Non-pigmented ciliary epithelial cell (primary cell): Measurements from ENCODE around the gene PPP1R9B.

Experiments
- DNase-seq: peaks from one replicate; pipeline ENCODE4 v3.0.0-alpha.2; 2010; ENCODE audit warnings: low read depth

Gene PPP1R9B

DNA sequence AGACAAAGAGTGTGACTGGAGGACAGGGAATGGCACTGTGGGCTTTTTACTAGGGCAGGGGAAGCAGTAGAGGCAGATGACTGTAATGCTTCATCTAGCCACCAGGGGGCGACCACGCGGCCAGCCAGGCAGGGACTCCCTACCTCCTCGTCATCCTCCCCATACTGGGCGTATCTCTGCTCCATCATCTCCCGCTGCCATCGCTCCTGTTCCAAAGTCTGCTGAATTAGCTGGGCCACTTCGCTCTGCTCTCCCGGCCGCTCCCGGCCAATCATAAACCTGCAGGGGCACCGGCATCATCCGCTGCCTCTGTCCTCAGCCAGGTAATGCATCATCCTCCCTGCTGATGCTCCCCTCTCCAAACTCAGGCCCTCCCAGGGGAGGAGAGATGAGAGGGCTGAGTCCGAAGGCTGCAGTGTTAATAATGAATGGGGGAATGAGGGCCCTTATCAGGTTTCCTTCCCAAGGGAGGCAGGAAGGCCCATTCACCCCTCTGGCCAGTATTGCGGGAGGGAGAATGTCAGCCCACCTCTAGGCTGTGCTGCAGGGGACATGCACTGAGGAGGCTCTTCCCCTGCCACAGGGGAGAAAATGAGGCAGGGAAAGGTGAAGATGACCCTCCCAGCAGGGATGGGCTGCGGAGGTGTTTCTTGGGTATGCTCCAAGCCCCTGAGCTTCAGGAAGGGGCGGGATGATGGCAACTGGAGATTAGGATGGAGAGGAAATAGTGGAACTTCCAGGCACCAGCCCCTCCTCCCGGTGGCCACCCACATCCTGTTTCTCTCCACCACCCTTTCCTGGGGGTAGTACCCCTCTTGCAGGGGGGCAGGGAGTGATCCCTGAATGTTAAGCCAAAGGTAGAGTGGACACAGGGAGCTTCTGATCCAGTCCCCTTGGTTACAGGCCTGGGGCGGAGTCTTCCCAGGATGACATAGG lies 10.3 kb downstream of the PPP1R9B start:
- DNase-seq = peak; percentile 37

DNA sequence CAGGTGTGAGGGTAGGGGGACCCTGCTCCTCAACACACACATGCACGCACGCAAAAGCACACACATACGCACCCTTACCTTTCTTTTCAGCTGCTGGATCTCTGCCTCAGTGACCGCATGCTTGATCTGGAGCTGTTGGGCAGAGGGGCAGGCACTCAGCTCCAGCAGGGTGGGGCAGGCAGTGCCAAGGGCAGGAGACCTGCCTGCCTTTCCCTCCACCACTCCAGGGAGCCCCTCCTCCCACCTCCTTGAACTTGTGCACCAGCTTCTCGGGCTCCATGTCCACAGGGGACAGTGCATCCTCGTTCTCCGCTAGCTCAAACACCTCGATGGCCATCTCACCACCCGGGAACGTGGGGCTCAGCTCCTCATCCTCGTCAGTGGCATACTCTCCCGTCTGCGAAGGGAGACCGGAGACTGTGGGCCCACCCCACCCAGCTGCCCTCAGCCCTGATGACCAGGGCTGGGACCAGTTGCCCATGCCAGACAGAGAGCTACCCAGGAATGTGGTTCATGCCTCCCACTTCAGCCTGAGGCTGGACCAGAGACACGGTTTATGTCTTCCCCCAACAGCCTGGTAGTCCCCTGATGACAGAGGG lies 11.2 kb downstream of the PPP1R9B start:
- DNase-seq = no peak

DNA sequence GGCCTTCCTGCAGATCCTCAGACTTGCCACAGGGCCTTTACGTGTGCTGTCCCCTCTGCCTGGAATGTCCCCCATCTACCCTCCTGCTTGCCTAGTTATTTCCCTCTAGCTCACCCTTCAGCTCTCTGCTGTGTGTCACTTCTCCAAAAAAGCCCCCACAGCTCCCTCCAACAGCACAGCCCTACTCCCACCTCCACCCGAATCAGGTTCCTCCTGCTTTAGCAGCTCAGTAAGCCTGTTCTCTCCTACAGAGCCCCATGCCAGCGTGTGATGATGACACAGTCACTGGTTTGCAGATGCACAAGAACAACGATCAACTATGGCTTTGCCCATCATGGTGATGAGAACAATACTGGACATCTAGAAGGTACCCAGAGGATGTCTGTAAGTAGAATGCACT lies 13.4 kb downstream of the PPP1R9B start:
- no peak for DNase-seq

DNA sequence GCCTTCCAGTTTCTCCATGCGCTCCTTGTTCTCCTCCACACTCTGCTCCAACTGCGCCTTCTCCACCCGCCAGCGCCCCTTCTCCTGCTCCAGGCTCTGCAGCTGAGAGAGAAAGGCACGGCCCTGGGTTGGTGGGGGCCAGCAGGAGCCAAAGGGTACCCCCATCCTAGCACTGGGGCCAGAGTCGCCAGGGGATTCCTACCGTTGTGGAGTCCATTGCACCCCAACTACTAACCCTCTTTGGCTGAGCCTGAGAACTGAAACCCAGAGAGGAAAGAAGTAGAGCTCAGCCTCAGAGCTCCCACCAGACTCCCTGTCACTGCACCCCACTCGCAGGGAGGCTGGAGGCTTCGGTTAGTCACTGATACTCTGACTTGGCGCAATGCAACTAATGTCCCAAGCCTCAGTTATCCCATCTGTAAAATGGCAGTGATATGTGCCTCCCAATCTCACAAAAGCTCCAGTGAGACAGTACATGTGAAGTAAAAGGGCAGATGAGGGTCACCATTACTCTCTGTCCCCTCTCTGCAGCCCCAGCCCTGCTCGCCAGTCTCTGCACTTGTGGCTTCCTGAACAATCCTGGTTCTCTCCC lies 14.3 kb downstream of the PPP1R9B start:
- no peak for DNase-seq

DNA sequence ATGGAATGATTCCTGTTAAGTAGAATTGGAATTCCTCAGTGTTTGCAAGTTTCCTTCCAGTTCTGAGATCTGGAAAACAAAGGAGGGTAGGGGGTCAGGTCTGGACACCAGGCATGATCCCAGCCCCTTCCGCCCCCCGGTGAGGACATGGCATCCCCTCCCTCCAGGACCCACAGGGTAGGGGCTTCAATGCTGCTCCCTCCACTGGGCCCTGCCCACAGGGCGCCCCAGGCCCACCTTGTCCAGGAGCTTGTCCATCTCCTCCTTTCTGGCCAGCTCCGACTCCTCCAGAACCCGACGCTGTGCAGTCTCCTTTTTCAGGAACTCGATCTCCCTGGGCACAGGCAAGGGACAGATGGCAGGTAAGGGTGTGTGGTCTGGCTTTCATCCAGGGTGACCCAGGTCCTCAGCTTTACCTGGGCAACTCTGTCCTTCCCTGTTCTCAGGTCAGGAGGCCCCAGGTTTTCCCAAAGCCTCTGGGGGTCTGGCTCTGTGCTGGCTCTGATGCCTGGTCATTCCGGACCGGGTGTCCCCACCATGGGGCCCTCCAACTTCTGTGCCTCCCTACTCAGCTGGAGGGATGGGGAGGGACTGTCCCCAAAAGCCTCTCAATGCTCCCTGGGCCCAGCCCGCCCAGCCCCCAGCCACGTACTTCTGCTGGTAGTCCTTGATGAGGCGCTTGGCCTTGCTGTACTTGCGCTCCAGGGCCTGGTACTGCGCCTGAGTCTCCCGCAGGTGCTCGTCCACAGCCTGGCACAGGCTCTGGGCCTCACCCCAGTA lies 15.0 kb downstream of the PPP1R9B start:
- DNase-seq = no peak

DNA sequence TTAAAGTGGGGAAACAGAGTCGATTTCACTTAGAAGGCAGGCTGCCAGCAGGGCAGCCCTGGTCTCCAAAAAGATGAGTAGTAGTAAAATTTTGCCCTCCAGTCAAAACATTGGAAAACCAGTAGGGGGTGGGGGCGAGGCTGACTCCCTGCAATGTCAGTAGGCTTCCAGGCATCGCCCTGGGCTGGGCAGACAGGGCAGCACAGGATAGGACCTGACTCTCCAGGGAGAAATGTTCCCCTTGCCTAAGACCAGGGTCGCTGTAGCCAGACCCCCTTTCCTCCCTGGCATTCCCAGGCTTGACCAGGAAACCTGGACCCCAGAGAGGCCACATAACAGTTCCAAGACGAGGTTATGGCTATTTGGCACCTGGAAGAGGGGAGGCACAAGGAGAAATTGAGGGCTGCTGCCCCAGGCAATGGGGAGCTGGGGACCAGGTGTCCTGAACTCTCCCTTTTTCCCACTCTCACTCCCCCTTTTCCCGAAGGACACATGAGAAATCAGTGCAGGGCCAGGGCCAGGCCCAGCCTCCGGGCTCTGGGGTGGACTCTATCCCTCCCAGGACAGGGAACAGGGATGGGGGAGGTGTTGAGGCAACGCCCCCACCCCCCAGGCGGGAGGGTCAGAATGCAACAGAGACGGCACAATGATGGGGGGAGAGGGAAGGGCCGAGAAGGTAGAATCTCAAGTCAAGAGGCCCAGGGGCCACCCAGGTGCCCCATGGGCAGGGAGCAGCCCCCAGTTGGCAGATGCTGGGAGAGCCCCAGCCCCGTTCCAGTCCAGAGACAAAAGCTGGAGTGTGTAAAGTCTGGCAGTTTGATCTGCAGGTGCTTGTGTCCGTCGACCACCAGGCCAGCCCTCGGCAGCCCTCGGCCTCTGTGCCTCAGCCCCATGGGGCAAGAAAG lies 16.0 kb downstream of the PPP1R9B start:
- no peak for DNase-seq

DNA sequence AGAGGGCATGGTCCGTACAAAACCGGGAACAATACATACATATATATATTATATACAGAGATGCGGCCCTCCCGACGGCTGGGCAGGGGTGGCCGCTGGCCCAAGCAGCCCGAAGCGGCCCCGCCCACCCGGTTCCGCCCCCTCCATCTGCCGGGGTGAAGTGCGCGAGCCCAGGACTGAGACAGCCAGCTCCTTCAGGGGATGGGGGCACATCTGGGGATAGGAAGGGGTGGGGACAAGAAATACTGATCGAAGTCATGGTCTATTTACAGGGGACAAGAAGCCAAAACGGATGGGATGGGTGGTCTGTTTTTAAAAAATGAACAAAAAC lies 16.7 kb downstream of the PPP1R9B start:
- no peak for DNase-seq

DNA sequence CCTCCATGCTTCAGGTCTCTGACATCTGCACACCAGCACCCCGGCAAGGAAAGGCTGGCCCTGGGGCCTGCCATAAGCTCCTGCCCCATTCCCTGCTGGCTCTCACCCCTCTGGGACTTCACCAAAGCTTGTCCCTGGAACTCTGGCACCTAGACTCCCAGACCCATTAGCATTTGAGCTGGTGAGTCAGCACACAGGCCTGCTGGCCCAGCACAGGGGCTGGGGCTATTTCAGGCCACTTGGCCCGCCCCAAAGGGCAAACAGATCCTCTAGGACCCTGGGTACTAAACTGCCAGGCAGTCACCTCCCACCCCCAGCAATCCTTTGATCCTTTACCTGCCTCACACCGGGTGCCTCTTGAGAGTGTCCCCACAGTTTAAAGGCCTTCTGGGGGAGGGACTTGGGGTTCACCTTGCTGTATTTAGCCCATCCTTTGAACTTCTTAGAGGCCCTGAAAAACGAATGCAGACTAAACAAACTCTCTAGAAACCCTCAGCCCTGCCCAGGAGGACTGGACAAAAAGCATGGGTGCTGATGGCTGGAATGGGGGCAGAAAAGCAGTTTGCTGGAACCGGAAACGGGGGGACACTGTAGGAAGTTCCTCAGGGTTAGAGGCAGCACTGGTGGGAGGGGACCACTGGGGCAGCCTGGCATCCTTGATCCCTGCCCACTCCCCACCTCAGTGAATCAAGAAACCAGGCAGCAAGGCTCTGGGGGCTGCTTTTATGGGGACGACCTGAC lies 17.3 kb downstream of the PPP1R9B start:
- no peak for DNase-seq

DNA sequence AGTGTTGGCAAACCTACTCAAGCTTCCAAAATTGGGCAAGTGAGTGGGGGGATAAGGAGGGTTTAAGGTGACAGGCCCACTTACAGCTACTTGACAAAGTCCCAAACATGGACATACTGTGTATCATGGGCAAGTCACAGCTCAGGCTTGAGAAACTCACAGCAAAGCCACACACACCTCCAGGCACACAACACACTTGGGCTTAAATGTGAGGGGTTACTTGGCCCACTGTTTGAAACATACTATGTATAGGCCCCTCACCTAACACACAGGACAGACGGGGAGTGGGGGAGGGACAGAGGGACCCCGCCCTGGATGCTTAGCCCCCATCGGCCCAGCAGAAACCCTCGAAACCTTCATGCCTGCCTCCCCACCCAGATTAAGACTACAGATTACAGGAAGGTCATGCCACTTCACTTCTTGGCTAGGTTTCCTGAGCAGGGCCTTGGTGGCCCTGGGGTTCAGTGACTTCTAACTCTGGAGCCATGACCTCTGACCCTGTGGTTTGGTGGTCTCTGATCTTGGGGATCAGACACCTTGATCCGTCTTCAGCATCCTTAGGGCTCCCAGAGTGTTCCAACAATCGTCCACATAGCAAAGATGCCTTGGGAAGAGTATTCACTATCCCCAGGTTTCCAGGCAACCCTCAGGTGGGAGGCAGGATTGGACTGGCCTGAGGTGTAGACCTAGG lies 18.2 kb downstream of the PPP1R9B start:
- DNase-seq = no peak

DNA sequence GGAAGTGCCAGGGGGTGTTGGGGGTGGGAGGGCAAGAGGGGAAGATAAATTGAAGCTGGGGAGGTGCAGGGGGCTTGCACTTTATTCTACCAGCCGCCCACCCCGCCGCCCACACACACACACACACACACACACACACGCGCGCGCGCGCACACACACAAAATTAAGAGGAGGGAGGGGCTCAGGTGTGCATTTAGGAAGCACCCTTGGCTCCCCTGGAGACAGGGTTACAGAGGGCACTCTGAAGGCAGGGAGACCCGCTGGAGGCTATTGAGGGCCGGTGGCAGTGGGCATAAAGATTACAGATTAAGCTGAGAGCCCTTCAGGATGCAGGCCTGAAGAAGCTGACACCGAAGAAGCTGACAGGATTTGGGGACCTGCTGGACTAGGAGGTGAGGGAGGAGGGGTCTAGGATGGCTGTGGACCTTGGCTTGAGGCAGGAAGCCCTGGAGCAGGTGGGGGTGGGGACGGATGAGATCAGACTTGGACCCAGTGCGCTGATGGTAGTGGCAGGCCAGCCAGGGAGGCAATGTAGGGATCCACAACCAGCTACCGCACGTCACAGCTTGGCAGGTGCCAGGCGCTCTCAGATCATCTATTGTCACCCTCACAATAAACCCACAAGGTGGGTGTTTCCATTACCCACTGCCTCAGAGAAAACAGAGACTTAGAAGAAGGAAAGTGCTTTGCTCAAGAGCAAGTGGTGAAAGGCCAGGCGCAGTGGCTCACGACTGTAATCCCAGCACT lies 19.7 kb downstream of the PPP1R9B start:
- no peak for DNase-seq

DNA sequence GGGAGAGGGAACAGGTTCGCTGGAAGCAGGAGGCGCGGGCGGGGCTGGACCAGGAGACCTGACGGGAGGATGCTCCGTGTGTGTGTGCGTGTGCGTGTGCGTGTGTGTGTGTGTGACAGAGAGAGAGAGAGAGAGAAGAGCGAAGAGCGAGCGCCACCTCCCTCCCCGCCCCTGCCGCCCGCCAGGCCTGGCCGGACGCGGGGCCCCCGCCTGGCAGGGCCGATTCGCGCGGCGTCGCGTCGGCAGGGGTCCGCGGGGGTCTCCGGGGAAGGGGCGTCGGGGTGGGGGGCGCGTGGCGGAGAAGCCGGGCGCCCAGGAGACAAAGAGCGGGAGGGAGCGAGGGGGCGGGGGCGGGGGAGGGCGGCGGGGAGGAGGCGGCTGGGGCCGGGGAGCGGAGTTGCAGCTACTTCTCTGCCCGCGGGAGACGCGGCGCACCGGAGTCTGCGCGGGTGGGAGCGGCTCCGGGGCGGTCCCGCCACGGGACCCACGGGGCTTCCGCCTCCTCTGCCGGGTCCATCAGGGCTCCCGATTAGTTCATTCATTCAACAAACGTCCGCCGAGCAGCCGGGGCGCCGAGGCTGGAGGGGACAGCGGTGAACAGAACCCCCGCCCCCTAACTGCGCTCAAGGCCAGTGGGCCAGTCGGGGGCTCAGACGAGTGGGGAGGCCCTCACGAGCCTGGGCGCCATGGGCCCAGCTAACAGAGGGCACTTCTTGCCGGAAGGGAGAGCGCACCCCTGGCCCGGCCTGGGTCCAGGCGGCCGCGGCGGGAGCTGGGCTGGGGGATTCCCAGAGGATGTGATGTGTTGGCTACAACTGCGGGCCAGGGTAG lies 20.5 kb downstream of the PPP1R9B start, which contains the start of gene SAMD14:
TSS of gene SAMD14 (minus strand) at position 433 of the 831 bp plus-strand sequence. CDS start 5,201 bp downstream, outside the sequence.
- DNase-seq = no peak

DNA sequence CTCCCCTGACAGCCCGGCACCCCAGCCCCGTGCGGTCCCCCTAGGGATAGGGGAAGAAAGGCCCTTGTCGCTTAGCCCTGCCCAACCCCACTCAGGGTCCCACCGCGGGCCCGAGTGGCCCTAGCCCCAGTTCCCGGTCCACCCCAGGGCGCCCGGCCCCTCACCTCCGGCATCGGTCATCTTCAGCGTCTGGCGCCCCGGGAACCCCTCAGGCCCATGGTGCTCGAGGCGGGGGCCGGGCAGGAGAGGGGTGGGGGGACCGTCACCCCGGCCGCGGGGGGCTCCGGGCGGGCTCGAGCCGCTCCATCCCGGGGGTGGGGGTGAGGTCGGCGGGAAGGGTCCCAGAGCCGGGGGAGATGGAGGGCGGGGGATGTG lies 21.1 kb downstream of the PPP1R9B start:
- DNase-seq = no peak

DNA sequence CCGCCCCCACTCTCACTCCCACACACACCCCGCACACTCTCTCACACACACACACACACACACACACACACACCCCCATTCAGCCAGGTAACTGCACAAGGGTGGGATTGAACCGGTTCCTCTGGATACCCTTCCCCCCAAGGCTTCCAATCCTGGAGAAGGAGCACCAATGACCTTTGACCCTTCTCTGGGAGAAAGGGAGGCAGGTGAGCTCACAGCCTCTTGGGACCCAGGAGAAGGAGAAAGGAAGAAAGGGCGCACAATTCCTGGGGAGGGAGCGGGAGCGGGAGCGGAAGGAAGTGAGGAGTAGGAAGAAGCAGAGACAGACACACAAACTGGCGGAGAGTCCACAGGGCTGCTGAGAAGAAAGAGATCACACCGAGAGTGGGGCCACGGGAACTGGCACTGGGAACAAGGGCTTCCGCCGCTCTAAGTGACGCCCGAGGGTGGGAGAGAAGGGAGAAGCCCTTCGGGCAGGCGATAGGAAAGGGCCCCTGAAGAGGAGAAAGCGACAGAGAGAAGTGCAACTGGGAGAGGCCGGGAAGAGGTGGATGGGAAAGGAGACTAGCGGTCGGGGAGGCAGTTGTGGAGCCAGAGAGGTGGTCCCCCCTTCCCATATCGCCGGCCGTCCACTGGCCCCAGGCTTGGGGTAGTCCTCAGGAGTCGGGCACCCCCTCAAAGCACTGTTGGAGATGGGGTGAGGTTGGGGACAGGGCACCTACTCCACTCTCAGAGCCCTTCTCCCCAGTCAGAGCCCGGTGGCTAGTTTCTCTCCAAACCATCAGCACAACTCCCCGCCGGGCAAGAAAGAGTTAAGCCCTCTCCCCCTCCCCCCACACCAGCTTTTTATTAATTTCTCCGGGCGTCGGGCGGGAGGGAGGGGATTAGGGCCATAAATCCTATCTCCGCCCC lies 21.8 kb downstream of the PPP1R9B start:
- DNase-seq = no peak

DNA sequence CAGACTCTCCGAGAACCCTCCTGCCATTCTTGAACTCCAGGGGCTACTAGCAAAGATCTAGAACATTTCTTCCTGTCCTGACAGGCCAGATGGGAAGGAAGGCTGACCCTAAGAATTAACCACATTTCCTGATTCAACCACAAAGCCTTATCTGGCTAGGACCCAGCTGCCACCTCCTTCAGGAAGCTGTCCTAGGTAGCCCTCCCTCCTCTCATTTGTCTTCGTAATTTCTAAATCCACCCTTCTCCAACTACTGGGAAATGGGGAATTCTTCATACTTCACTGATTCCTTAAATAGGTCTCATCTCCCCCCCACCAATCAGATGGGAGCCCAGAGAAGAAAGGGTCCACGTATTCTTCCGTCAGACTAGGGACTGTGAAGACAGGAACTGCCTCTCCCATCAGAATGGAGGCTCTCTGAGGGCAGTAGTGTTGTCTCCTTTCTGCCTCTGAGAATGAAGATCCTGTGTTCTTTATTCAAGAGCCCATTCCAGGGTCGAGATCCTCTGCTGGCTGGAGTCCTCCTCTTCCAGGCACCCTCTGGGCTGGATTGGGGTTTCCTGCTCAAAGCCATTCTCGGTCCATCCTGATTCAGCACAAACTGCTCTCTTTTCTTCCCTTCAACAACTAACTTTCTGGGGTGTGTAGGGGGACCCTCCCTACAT lies 22.6 kb downstream of the PPP1R9B start:
- no peak for DNase-seq

DNA sequence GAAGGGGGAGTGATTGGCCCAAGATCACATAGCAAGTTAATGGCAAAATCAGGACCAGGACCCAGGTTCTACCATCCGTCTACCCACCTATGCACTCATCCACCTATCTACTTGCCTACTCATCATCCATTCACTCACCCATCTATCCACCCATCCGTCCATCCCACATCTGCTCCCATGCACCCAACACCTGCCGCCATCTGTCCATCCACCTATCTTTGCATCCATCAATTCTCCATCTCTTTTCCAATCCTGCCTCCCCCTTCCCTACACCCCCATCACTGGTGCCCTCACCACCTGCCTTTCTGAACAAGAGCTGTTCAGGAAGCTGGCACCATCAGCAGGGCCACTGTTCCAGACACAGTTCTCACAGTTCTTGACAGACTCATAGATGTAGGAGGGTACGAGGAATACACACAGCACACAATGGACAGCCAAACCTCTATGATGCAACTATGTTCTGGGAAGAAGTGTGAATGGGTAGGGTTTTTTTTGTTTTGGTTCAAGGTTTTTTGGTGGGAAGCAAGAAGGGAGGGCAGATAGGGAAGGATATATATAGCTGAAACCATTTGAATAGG lies 25.0 kb downstream of the PPP1R9B start:
- DNase-seq = no peak

DNA sequence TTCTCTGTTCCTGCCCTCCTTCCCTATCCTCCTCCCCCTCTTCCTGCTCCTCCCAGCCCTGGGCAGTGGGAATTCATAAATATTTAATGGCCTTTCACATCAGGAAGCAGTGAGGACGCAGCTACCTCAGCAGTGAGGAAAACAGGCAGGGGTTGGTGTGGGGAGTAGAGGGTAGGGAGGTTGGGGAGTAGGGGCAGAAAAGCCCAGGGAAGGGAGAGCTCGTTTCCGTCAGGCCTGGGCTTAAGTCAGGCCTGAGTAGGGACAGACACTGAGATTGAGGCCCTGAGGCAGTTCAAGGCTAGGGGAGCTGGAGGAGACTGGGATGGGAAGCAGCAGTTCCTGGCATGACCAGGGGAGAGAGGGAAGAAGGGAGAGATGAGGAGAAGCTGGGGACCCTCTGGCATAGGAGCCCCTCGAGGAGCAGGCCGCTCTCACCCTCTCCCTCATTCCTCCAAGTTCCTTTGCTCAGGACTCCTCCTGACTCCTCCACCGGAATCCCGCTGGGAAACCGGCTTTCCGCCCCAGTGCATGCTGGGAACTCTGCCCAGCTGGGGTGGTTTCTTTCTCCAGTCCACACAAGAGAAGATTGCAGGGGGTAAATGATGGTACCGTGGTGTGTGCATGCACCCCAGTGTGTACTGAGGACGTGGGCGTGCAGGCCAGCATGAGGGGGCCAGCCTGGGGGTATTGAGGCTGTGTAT lies 26.7 kb downstream of the PPP1R9B start:
- no peak for DNase-seq
